SH-SY5Y (cell line): ENCODE data around the gene EIF4EBP2.

Experiments
- GATA2 ChIP-seq: IDR thresholded peaks from 2 replicates; pipeline ENCODE4 v1.6.1; 2011; ENCODE audit warnings: mild to moderate bottlenecking, low read depth, low read length
- GATA3 ChIP-seq: IDR thresholded peaks from 2 replicates; pipeline ENCODE4 v1.6.1; 2011; ENCODE audit warnings: low read depth, mild to moderate bottlenecking, low read length, moderate library complexity

DNA sequence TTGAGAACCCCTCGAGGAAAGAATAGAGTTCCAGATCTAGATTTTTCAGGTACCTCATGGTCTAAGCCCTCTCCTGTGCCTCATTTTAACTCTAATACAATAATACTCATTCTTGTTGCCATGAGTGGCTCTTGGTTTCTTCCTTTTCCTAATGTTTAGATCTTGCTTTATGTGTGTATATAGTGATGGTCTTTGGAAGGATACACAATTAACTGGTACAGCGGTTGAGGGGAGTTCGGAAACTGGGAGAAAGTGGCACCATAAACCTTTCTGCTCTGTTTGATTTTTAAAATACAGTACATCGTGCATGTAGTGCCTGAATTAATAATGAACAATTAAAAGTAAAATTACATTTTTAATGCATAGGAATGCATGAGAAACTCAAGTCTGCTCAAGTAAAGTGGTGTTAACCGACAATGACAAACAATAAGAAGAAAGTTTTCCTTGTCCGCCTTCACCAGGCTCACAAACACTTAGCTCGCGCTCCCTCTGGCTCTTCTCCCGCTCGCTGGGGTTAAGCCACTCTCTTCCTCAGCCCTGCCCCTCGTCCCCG is 386 bp upstream of the EIF4EBP2 start:
- no peak for TF ChIP-seq GATA2
- TF ChIP-seq GATA3: no peak
